Measurements from ENCODE around the gene EXOC6B. TPM values are rescaled to one million over a fixed set of nuclear protein-coding genes. Genes with fewer than 3 reads are reported as not detected.

The EXOC6B gene
- total RNA-seq, 1 donor from 2014 or later: 13.8 TPM

- intact Hi-C loops (cut with micrococcal nuclease): no loop called here
Measured at GRCh38 chr2:72271766-72272641, 553.8 kb downstream of the EXOC6B start.

GRCh38 chr2:72271276-72271614, 554.6 kb downstream of the EXOC6B start:
- POLR2A ChIA-PET: no interaction called here
- TF ChIP-seq CTCF (IDR thresholded peaks at IDR 0.05): no peak

More at GRCh38 chr2:72271766-72272641, 553.8 kb downstream of the EXOC6B start:
- Mint-ChIP-seq H3K36me3 (ENCODE audit: low read depth) (no peaks in the 10 kb centered on the region), H3K27ac (no peak overlapping the region), H3K4me3 (no peak overlapping the region), H3K9me3 (peaks cover 3% of the 10 kb centered on the region), H3K27me3 (no peaks in the 10 kb centered on the region), H3K4me1 (no peaks in the 10 kb centered on the region)
- ChIA-PET POLR2A (no interaction called here), CTCF (interaction anchor here (0.7 kb wide), 1 partner anchor 20 kb away, joined by 4 read pairs; no protein-coding TSS in a partner anchor)
- no peak for DNase-seq
- no peak for ATAC-seq (ENCODE audit: low read depth)
- no peak for TF ChIP-seq CTCF (IDR thresholded peaks at IDR 0.05)

GRCh38 chr2:72270556-72271275, 555.1 kb downstream of the EXOC6B start:
- TF ChIP-seq CTCF (IDR thresholded peaks at IDR 0.05): no peak
- H3K36me3 Mint-ChIP-seq (ENCODE audit: low read depth): no peaks in the 10 kb centered on the region
- CTCF ChIA-PET: no interaction called here
- no peak for DNase-seq
- H3K27me3 Mint-ChIP-seq: no peaks in the 10 kb centered on the region
- intact Hi-C loops (cut with micrococcal nuclease): no loop called here
- H3K9me3 Mint-ChIP-seq: peaks cover 3% of the 10 kb centered on the region
- no peak overlapping the region for H3K27ac Mint-ChIP-seq
- POLR2A ChIA-PET: no interaction called here
- H3K4me1 Mint-ChIP-seq: no peaks in the 10 kb centered on the region
- no peak overlapping the region for H3K4me3 Mint-ChIP-seq
- no peak for ATAC-seq (ENCODE audit: low read depth)

More at GRCh38 chr2:72271276-72271614, 554.6 kb downstream of the EXOC6B start:
- intact Hi-C loops (cut with micrococcal nuclease): no loop called here
- Mint-ChIP-seq H3K27me3 (no peaks in the 10 kb centered on the region), H3K27ac (no peak overlapping the region), H3K4me1 (no peaks in the 10 kb centered on the region), H3K36me3 (ENCODE audit: low read depth) (no peaks in the 10 kb centered on the region), H3K4me3 (no peak overlapping the region), H3K9me3 (peaks cover 3% of the 10 kb centered on the region)
- CTCF ChIA-PET: interaction anchor here (0.7 kb wide), 1 partner anchor 21 kb away, joined by 4 read pairs; no protein-coding TSS in a partner anchor
- ATAC-seq (ENCODE audit: low read depth) (no peak), DNase-seq (no peak)

GRCh38 chr2:72263776-72264060, 562.1 kb downstream of the EXOC6B start:
- POLR2A ChIA-PET: no interaction called here
- no peaks in the 10 kb centered on the region for H3K27me3 Mint-ChIP-seq
- no peak overlapping the region for H3K4me3 Mint-ChIP-seq
- DNase-seq (no peak), ATAC-seq (ENCODE audit: low read depth) (no peak)
- no peak overlapping the region for H3K27ac Mint-ChIP-seq
- H3K4me1 Mint-ChIP-seq: no peaks in the 10 kb centered on the region
- peaks cover 7% of the 10 kb centered on the region for H3K9me3 Mint-ChIP-seq
- intact Hi-C loops (cut with micrococcal nuclease): no loop called here
- no peak for TF ChIP-seq CTCF (IDR thresholded peaks at IDR 0.05)
- CTCF ChIA-PET: no interaction called here
- no peaks in the 10 kb centered on the region for H3K36me3 Mint-ChIP-seq (ENCODE audit: low read depth)

- Mint-ChIP-seq H3K4me3 (no peak overlapping the region), H3K27me3 (no peaks in the 10 kb centered on the region), H3K9me3 (peaks cover 7% of the 10 kb centered on the region), H3K4me1 (no peaks in the 10 kb centered on the region), H3K27ac (no peak overlapping the region), H3K36me3 (ENCODE audit: low read depth) (no peaks in the 10 kb centered on the region)
- POLR2A ChIA-PET: no interaction called here
- intact Hi-C loops (cut with micrococcal nuclease): no loop called here
- DNase-seq (no peak), ATAC-seq (ENCODE audit: low read depth) (no peak)
- no peak for TF ChIP-seq CTCF (IDR thresholded peaks at IDR 0.05)
- CTCF ChIA-PET: no interaction called here
Measured at GRCh38 chr2:72263043-72263775, 562.6 kb downstream of the EXOC6B start.

Data from activated B cell treated with CpG ODN at 0.5 μM for 24 hours (primary cell).